GM23248 (cell line): ENCODE data around the gene KCND3. TPM values are rescaled to one million over a fixed set of nuclear protein-coding genes. Genes with fewer than 3 reads are reported as not detected.

ENCODE experiments used
- DNase-seq: peaks from one replicate; pipeline ENCODE4 v3.0.0-alpha.2; 2015
- H2AFZ ChIP-seq: fragments of 200-600 bp; sonication (generic); 2 replicates; pipeline ENCODE4 v1.6.1; 2016; ENCODE audit warnings: antibody characterized with exemption
- H3F3A ChIP-seq: fragments of 200-600 bp; sonication (generic); 2 replicates; pipeline ENCODE4 v1.6.1; 2016; ENCODE audit warnings: mild to moderate bottlenecking, antibody characterized with exemption, mixed run types; ENCODE audit not compliant: insufficient read depth
- H3K27ac ChIP-seq: fragments of 200-600 bp; sonication (generic); 2 replicates; pipeline ENCODE4 v1.5.1; 2016; ENCODE audit warnings: mild to moderate bottlenecking
- H3K27me3 ChIP-seq: fragments of 200-600 bp; sonication (generic); replicated peaks from 2 replicates; pipeline ENCODE4 v1.6.1; 2016; ENCODE audit warnings: mild to moderate bottlenecking; ENCODE audit not compliant: insufficient read depth
- H3K36me3 ChIP-seq: fragments of 200-600 bp; sonication (generic); 2 replicates; pipeline ENCODE4 v1.6.1; 2016; ENCODE audit warnings: low read depth, mild to moderate bottlenecking
- H3K4me1 ChIP-seq: fragments of 200-600 bp; sonication (generic); 2 replicates; pipeline ENCODE4 v1.6.1; 2016; ENCODE audit warnings: mild to moderate bottlenecking; ENCODE audit not compliant: insufficient read depth
- H3K4me2 ChIP-seq: fragments of 200-600 bp; sonication (generic); one replicate; pipeline ENCODE4 v1.6.1; 2016; ENCODE audit warnings: mild to moderate bottlenecking; ENCODE audit not compliant: unreplicated experiment
- H3K4me3 ChIP-seq: fragments of 200-600 bp; sonication (generic); 2 replicates; pipeline ENCODE4 v1.5.1; 2016; ENCODE audit warnings: mild to moderate bottlenecking
- H3K79me2 ChIP-seq: fragments of 200-600 bp; sonication (generic); 2 replicates; pipeline ENCODE4 v1.6.1; 2016; ENCODE audit warnings: mild to moderate bottlenecking; ENCODE audit not compliant: insufficient read depth
- H3K9ac ChIP-seq: fragments of 200-600 bp; sonication (generic); 2 replicates; pipeline ENCODE4 v1.6.1; 2016; ENCODE audit warnings: mild to moderate bottlenecking
- H3K9me2 ChIP-seq: fragments of 200-600 bp; sonication (generic); 2 replicates; pipeline ENCODE4 v1.6.1; 2016; ENCODE audit warnings: mixed run types, mild to moderate bottlenecking, moderate library complexity; ENCODE audit not compliant: insufficient read depth
- H3K9me3 ChIP-seq: fragments of 200-600 bp; sonication (generic); one replicate; pipeline ENCODE4 v1.6.1; 2017; ENCODE audit warnings: low read depth
- H4K20me1 ChIP-seq: fragments of 200-600 bp; sonication (generic); 2 replicates; pipeline ENCODE4 v1.6.0; 2016; ENCODE audit not compliant: insufficient read depth
- EZH2 ChIP-seq: fragments of 200-600 bp; sonication (generic); IDR thresholded peaks from 2 replicates; pipeline ENCODE4 v1.6.1; 2018; ENCODE audit warnings: antibody characterized with exemption, mild to moderate bottlenecking; ENCODE audit not compliant: insufficient read depth, poor library complexity, severe bottlenecking
- EZH2phosphoT487 ChIP-seq: fragments of 200-600 bp; sonication (generic); IDR thresholded peaks from 2 replicates; pipeline ENCODE4 v1.6.1; 2018; ENCODE audit warnings: antibody characterized with exemption, moderate library complexity, mild to moderate bottlenecking, low read depth; ENCODE audit not compliant: insufficient read depth
- WGBS, 2 experiments: methylation state at CpG; one replicate each; pipeline ENCODE4 v1.1.6; 2015 to 2017; ENCODE audit warnings: low lambda C conversion rate in 2 of 2, low coverage in 1 of 2; ENCODE audit errors: missing lambda C conversion rate in 2 of 2; 5-methylcytosine and 5-hydroxymethylcytosine counted together
- in situ Hi-C: fragments of 300-500 bp; cut with MboI; formaldehyde crosslinking; loops from 2 replicates; pipeline ENCODE4 v1.15.0; 2020
- polyA plus RNA-seq: library from polyadenylated mRNA; unstranded; fragments of >200 nt; fragmentation: Nextera tagmentation; extraction: Ambion mirVana; gene quantifications from 2 replicates; pipeline ENCODE4 v1.2.1, GENCODE V29; 2016
- total RNA-seq: library from RNA; depleted of rRNA; stranded (reverse); fragments of >200 nt; shearing (Covaris generic); gene quantifications from 2 replicates; pipeline ENCODE4 v1.2.3, GENCODE V29; 2014

Gene KCND3
- total and polyA plus RNA-seq, 2 experiments from 2014 or later = 0.08 to 0.22 TPM

- H3K27me3 ChIP-seq = no peaks in the 10 kb centered on the region; the same call in none of the 2 replicates
- H3K4me1 ChIP-seq = no peaks in the 10 kb centered on the region
- H3K9me2 ChIP-seq = no peaks in the 10 kb centered on the region
- H3K9ac ChIP-seq = no peak overlapping the region
- H3K36me3 ChIP-seq = no peaks in the 10 kb centered on the region
- TF ChIP-seq EZH2 = no peak
- no peak for TF ChIP-seq EZH2phosphoT487
- no peak overlapping the region for H3K4me3 ChIP-seq
- no peaks in the 10 kb centered on the region for H3K79me2 ChIP-seq
- no peaks in the 10 kb centered on the region for H3F3A ChIP-seq
- WGBS, 2 experiments = 40 to 43% methylated on average over 4 of the region's 4 CpGs
- DNase-seq = no peak
- no peak overlapping the region for H3K27ac ChIP-seq
- H3K4me2 ChIP-seq = no peak overlapping the region
- H4K20me1 ChIP-seq = no peaks in the 10 kb centered on the region
- H2AFZ ChIP-seq = no peak overlapping the region
- H3K9me3 ChIP-seq = no peaks in the 10 kb centered on the region
- in situ Hi-C loops = no loop called here
These were observed 163.2 kb downstream of the KCND3 start for GRCh38 chr1:111826278-111826677.

- Histone ChIP-seq H3K4me1 (no peaks in the 10 kb centered on the region), H3K36me3 (no peaks in the 10 kb centered on the region), H3F3A (no peaks in the 10 kb centered on the region), H2AFZ (no peak overlapping the region), H3K9me3 (no peaks in the 10 kb centered on the region), H3K4me3 (no peak overlapping the region), H3K9me2 (no peaks in the 10 kb centered on the region), H3K9ac (no peak overlapping the region), H4K20me1 (no peaks in the 10 kb centered on the region), H3K27me3 (no peaks in the 10 kb centered on the region; the same call in none of the 2 replicates), H3K79me2 (no peaks in the 10 kb centered on the region), H3K27ac (no peak overlapping the region), H3K4me2 (no peak overlapping the region)
- no peak for DNase-seq
- WGBS, 2 experiments = 34 to 41% methylated on average over 3 of the region's 3 CpGs
- TF ChIP-seq EZH2phosphoT487 (no peak), EZH2 (no peak)
- in situ Hi-C loops = no loop called here
These were observed 164.3 kb downstream of the KCND3 start for GRCh38 chr1:111825217-111825616.

- Histone ChIP-seq H3K4me1 (no peaks in the 10 kb centered on the region), H3K79me2 (no peaks in the 10 kb centered on the region), H4K20me1 (no peaks in the 10 kb centered on the region), H3K4me3 (no peak overlapping the region), H3K36me3 (no peaks in the 10 kb centered on the region), H3K27me3 (no peaks in the 10 kb centered on the region; the same call in none of the 2 replicates), H3K27ac (no peak overlapping the region), H3K9me3 (no peaks in the 10 kb centered on the region), H3K9me2 (no peaks in the 10 kb centered on the region), H3K4me2 (no peak overlapping the region), H3F3A (no peaks in the 10 kb centered on the region), H3K9ac (no peak overlapping the region), H2AFZ (no peak overlapping the region)
- in situ Hi-C loops = no loop called here
- WGBS, 2 experiments = 50 to 53% methylated on average over 6 of the region's 6 CpGs
- no peak for DNase-seq
- TF ChIP-seq EZH2phosphoT487 = no peak
These were observed 167.3 kb downstream of the KCND3 start for GRCh38 chr1:111822138-111822537.

DNA sequence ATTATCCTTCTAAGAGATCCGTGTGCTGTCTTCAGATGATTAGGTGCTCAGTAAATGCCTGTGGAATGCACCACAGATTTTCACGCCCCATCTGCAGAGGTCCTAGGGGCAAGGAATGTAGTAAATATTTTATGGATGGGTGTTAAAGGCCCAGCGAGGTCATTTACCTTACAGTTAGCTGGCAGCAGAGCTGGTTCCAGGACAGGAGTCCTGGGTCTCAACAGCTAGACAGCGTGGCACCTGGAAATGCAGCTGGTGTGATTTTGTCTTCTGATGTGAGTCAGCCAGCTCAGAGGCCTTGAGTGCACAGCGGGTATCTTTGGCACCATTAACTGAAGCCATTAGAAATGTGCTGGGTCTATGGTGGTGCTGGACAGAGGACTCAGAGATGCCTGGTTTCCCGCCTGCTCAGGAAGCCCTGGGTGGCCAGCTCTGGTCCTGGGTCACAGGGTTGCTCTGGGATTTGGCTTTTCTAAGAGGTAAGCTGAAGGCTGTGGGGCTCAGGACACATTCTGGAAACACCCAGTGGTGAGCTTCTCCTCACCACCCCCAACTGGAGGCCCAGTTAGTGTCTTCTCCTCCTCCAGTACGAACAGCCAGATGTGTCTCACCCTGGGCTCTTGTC, 168.2 kb downstream of the KCND3 start:
- TF ChIP-seq EZH2 (no peak), EZH2phosphoT487 (no peak)
- H3K36me3 ChIP-seq = no peaks in the 10 kb centered on the region
- 26 to 41% methylated on average over 6 to 7 of the region's 7 CpGs for WGBS, 2 experiments
- H3K4me2 ChIP-seq = no peak overlapping the region
- H3K4me1 ChIP-seq = no peaks in the 10 kb centered on the region
- in situ Hi-C loops = no loop called here
- no peaks in the 10 kb centered on the region for H3K9me2 ChIP-seq
- H3K9ac ChIP-seq = no peak overlapping the region
- no peaks in the 10 kb centered on the region for H3K79me2 ChIP-seq
- DNase-seq = no peak
- no peak overlapping the region for H2AFZ ChIP-seq
- H3K9me3 ChIP-seq = no peaks in the 10 kb centered on the region
- no peaks in the 10 kb centered on the region for H4K20me1 ChIP-seq
- H3F3A ChIP-seq = no peaks in the 10 kb centered on the region
- H3K27me3 ChIP-seq = no peaks in the 10 kb centered on the region; the same call in none of the 2 replicates
- no peak overlapping the region for H3K27ac ChIP-seq
- H3K4me3 ChIP-seq = no peak overlapping the region
